Measurements from ENCODE around the gene TAMM41.

GRCh38 chr3:11764931-11765363 is 81.7 kb downstream of the TAMM41 start:
- TF ChIP-seq EP300 (IDR thresholded peaks at IDR 0.05), result no peak
- TF ChIP-seq POLR2AphosphoS5 (IDR thresholded peaks at IDR 0.05), result no peak
- no peak for TF ChIP-seq CTCF (IDR thresholded peaks at IDR 0.05)
